GM12878 (cell line): ENCODE results near the gene APOE.

Source experiments
- BHLHE40 ChIP-seq, 2 experiments: fragments of 450-650 bp in 1 of 2; IDR thresholded peaks; 2 replicates each; pipeline ENCODE4 v1.6.1; 2011 to 2017; ENCODE audit warnings: low read depth in 2 of 2, borderline replicate concordance in 1 of 2, improper control_type of control experiment in 1 of 2, low read length in 1 of 2, mild to moderate bottlenecking in 1 of 2
- CTCF ChIP-seq, 3 experiments: IDR thresholded peaks in 2 of 3; conservative IDR thresholded peaks in 1 of 3; 2 replicates each; pipeline ENCODE4 v1.5.1; 2011; ENCODE audit warnings: low read depth in 3 of 3, low read length in 3 of 3, mild to moderate bottlenecking in 3 of 3, control low read depth in 2 of 3, moderate library complexity in 2 of 3, inconsistent platforms in 1 of 3, mixed read lengths in 1 of 3; ENCODE audit not compliant: control insufficient read depth in 2 of 3, insufficient read depth in 1 of 3; ENCODE audit errors: extremely low read depth in 1 of 3
- GABPA ChIP-seq: IDR thresholded peaks from 2 replicates; pipeline ENCODE4 v1.6.1; 2014; ENCODE audit warnings: antibody characterized with exemption, low read depth, mild to moderate bottlenecking, inconsistent platforms
- KDM1A ChIP-seq: fragments of 200-600 bp; sonication (generic); IDR thresholded peaks from 2 replicates; pipeline ENCODE4 v1.6.1; 2016; ENCODE audit warnings: borderline replicate concordance
- MEF2B ChIP-seq: fragments of 450-650 bp; IDR thresholded peaks from 2 replicates; pipeline ENCODE4 v1.6.1; 2018; ENCODE audit warnings: mild to moderate bottlenecking, moderate library complexity; ENCODE audit not compliant: partially characterized antibody, poor library complexity, severe bottlenecking
- POLR2A ChIP-seq: IDR thresholded peaks from 2 replicates; pipeline ENCODE4 v1.6.1; 2011; ENCODE audit warnings: low read depth, mild to moderate bottlenecking, low read length
- POLR2AphosphoS5 ChIP-seq: IDR thresholded peaks from 2 replicates; pipeline ENCODE4 v1.6.1; 2011; ENCODE audit warnings: mild to moderate bottlenecking, low read length, inconsistent platforms
- RFX5 ChIP-seq: IDR thresholded peaks from 2 replicates; pipeline ENCODE4 v1.6.1; 2011; ENCODE audit warnings: low read depth, low read length, improper control_type of control experiment
- SMAD1 ChIP-seq: fragments of 450-650 bp; IDR thresholded peaks from 2 replicates; pipeline ENCODE4 v1.6.1; 2018; ENCODE audit warnings: mild to moderate bottlenecking, low read depth; ENCODE audit not compliant: partially characterized antibody

- TF ChIP-seq GABPA (no peak), CTCF (IDR thresholded peaks at IDR 0.05 in 2 of 3, conservative IDR thresholded peaks at IDR 0.05 in 1 of 3; ENCODE audit: control insufficient read depth in 2 of 3, extremely low read depth in 1 of 3, insufficient read depth in 1 of 3, low read depth in 3 of 3, low read length in 3 of 3) (no peak), KDM1A (no peak), MEF2B (no peak), POLR2A (no peak; the same call in 1 of the 2 replicates), SMAD1 (no peak), POLR2AphosphoS5 (no peak), RFX5 (no peak), BHLHE40 (IDR thresholded peaks at IDR 0.05; ENCODE audit: borderline replicate concordance in 1 of 2, low read depth in 2 of 2, low read length in 1 of 2) (no peak)
Measured at GRCh38 chr19:44894052-44894400, 11.6 kb upstream of the APOE start.
